H1 (cell line): ENCODE measurements around the gene SBNO2. TPM values are rescaled to one million over a fixed set of nuclear protein-coding genes. Genes with fewer than 3 reads are reported as not detected.
A peak's percentile ranks its signal among the peaks of the same experiment; 100 is the strongest.

ENCODE experiments used
- CTCF ChIA-PET: fragments of 300-600 bp; sonication (Branson Sonifier 250); formaldehyde crosslinking; loops from one replicate; lab custom pipeline; 2021; ENCODE audit not compliant: partially characterized antibody; lab: Charles Lee
- POLR2A ChIA-PET: fragments of 300-600 bp; sonication (Branson Sonifier 250); formaldehyde crosslinking; loops from one replicate; lab custom pipeline; 2021; ENCODE audit warnings: inconsistent platforms; ENCODE audit not compliant: partially characterized antibody; lab: Charles Lee
- DNase-seq, 2 experiments: peaks; one replicate each; pipeline versions ENCODE4 v3.0.0 to v3.0.0-alpha.2; 2010 to 2022; ENCODE audit warnings: low spot score in 2 of 2, low read depth in 1 of 2, mixed read lengths in 1 of 2
- FAIRE-seq: peaks from 2 replicates; lab custom pipeline; 2011; peaks lifted over from hg19 to GRCh38; lab: Jason Lieb, UNC
- H2AFZ ChIP-seq: 2 replicates; pipeline ENCODE4 v1.8.1; 2012; ENCODE audit warnings: low read length, inconsistent platforms
- H2AK5ac ChIP-seq: 2 replicates; pipeline ENCODE4 v1.6.1; 2013; ENCODE audit warnings: low read depth, low read length
- H2BK120ac ChIP-seq: replicated peaks from 2 replicates; pipeline ENCODE3; 2013; ENCODE audit warnings: low read depth, low read length, inconsistent platforms
- H2BK12ac ChIP-seq: 2 replicates; pipeline ENCODE4 v1.6.1; 2013; ENCODE audit warnings: low read depth, low read length
- H2BK15ac ChIP-seq: 2 replicates; pipeline ENCODE4 v1.6.1; 2013; ENCODE audit warnings: low read length
- H2BK20ac ChIP-seq: 2 replicates; pipeline ENCODE4 v1.6.1; 2013; ENCODE audit warnings: low read length
- H2BK5ac ChIP-seq: 2 replicates; pipeline ENCODE4 v1.6.1; 2013; ENCODE audit warnings: low read depth, low read length
- H3K14ac ChIP-seq: 2 replicates; pipeline ENCODE4 v1.6.1; 2013; ENCODE audit warnings: inconsistent platforms; ENCODE audit not compliant: insufficient read length
- H3K18ac ChIP-seq: 2 replicates; pipeline ENCODE4 v1.6.1; 2013; ENCODE audit warnings: low read length; ENCODE audit errors: extremely low read depth
- H3K23ac ChIP-seq: 2 replicates; pipeline ENCODE4 v1.6.1; 2013; ENCODE audit warnings: inconsistent platforms; ENCODE audit not compliant: insufficient read length
- H3K23me2 ChIP-seq: 2 replicates; pipeline ENCODE4 v1.6.1; 2013; ENCODE audit warnings: low read depth, low read length
- H3K27ac ChIP-seq: 2 replicates; pipeline ENCODE4 v1.6.1; 2011; ENCODE audit warnings: low read depth, low read length, inconsistent platforms
- H3K27me3 ChIP-seq, 4 experiments: replicated peaks in 1 of 4; 1 replicate in 1 of 4; 2 replicates in 3 of 4; pipeline versions ENCODE4 v1.6.1 to v1.8.1; 2011 to 2013; ENCODE audit warnings: low read length in 3 of 4, mild to moderate bottlenecking in 3 of 4, inconsistent platforms in 2 of 4, mixed read lengths in 2 of 4, moderate library complexity in 1 of 4; ENCODE audit not compliant: control insufficient read depth in 3 of 4, insufficient read depth in 3 of 4; ENCODE audit errors: extremely low read depth in 1 of 4
- H3K36me3 ChIP-seq, 4 experiments: 2 replicates each; pipeline versions ENCODE4 v1.6.1 to v1.8.1; 2011 to 2013; ENCODE audit warnings: mild to moderate bottlenecking in 4 of 4, low read length in 3 of 4, moderate library complexity in 2 of 4, control low read depth in 1 of 4, inconsistent platforms in 1 of 4; ENCODE audit not compliant: insufficient read depth in 4 of 4, control insufficient read depth in 2 of 4
- H3K4ac ChIP-seq: replicated peaks from 2 replicates; pipeline ENCODE3; 2013; ENCODE audit warnings: low read length, low read depth, mixed read lengths, inconsistent platforms; ENCODE audit not compliant: insufficient read length
- H3K4me1 ChIP-seq, 4 experiments: replicated peaks in 1 of 4; 1 replicate in 1 of 4; 2 replicates in 3 of 4; pipeline versions ENCODE4 v1.6.1 to v1.8.1; 2011 to 2013; ENCODE audit warnings: low read length in 3 of 4, inconsistent platforms in 2 of 4, mixed read lengths in 1 of 4; ENCODE audit not compliant: insufficient read depth in 4 of 4, control insufficient read depth in 3 of 4
- H3K4me2 ChIP-seq, 2 experiments: 2 replicates each; pipeline versions ENCODE4 v1.6.1 to v1.8.1; 2011 to 2013; ENCODE audit warnings: low read depth in 2 of 2, low read length in 2 of 2, control low read depth in 1 of 2, inconsistent platforms in 1 of 2, mild to moderate bottlenecking in 1 of 2; ENCODE audit not compliant: insufficient read depth in 1 of 2
- H3K4me3 ChIP-seq, 4 experiments: fragments of 200-600, 300-600 bp in 1 of 4; sonication (generic), shearing (Covaris generic), sonication (Bioruptor Twin) in 1 of 4; 2 replicates each; pipeline versions ENCODE4 v1.5.1 to v1.8.1; 2011 to 2016; ENCODE audit warnings: low read length in 4 of 4, low read depth in 3 of 4, control low read depth in 2 of 4, inconsistent platforms in 2 of 4, mild to moderate bottlenecking in 2 of 4, mixed read lengths in 1 of 4, moderate library complexity in 1 of 4; ENCODE audit not compliant: insufficient read depth in 2 of 4; ENCODE audit errors: extremely low read depth in 1 of 4
- H3K56ac ChIP-seq: replicated peaks from 2 replicates; pipeline ENCODE3; 2013; ENCODE audit warnings: low read depth, mild to moderate bottlenecking, mixed read lengths, low read length, inconsistent platforms; ENCODE audit not compliant: insufficient read length
- H3K79me1 ChIP-seq: 2 replicates; pipeline ENCODE4 v1.6.1; 2013; ENCODE audit warnings: low read depth, low read length, control low read depth
- H3K79me2 ChIP-seq, 2 experiments: 2 replicates each; pipeline versions ENCODE4 v1.6.1 to v1.8.1; 2012 to 2013; ENCODE audit warnings: low read length in 2 of 2, mild to moderate bottlenecking in 2 of 2, inconsistent platforms in 1 of 2; ENCODE audit not compliant: insufficient read depth in 2 of 2, control insufficient read depth in 1 of 2
- H3K9ac ChIP-seq, 4 experiments: replicated peaks in 1 of 4; 1 replicate in 1 of 4; 2 replicates in 3 of 4; pipeline versions ENCODE4 v1.6.1 to v1.8.1; 2011 to 2013; ENCODE audit warnings: low read depth in 3 of 4, low read length in 3 of 4, control low read depth in 2 of 4, mild to moderate bottlenecking in 2 of 4, moderate library complexity in 2 of 4, inconsistent platforms in 1 of 4; ENCODE audit errors: extremely low read depth in 1 of 4
- H3K9me3 ChIP-seq, 2 experiments: 2 replicates each; pipeline versions ENCODE4 v1.6.1 to v1.8.1; 2012 to 2013; ENCODE audit warnings: mild to moderate bottlenecking in 2 of 2, moderate library complexity in 2 of 2, control low read depth in 1 of 2, inconsistent platforms in 1 of 2, low read depth in 1 of 2, low read length in 1 of 2, mixed read lengths in 1 of 2; ENCODE audit not compliant: insufficient read depth in 2 of 2
- H4K20me1 ChIP-seq, 2 experiments: replicated peaks in 1 of 2; 2 replicates each; pipeline versions ENCODE3 to v1.8.1; 2011 to 2013; ENCODE audit warnings: inconsistent platforms in 2 of 2, low read length in 2 of 2, mild to moderate bottlenecking in 1 of 2; ENCODE audit not compliant: insufficient read depth in 2 of 2, control insufficient read depth in 1 of 2
- H4K5ac ChIP-seq: 2 replicates; pipeline ENCODE4 v1.6.1; 2013; ENCODE audit warnings: low read length, low read depth, mixed read lengths, inconsistent platforms; ENCODE audit not compliant: insufficient read length
- H4K8ac ChIP-seq: 2 replicates; pipeline ENCODE4 v1.8.0; 2013; ENCODE audit warnings: mild to moderate bottlenecking, moderate library complexity, low read length, inconsistent platforms; ENCODE audit not compliant: insufficient read depth; ENCODE audit errors: extremely low read depth
- H4K91ac ChIP-seq: replicated peaks from 2 replicates; pipeline ENCODE3; 2013; ENCODE audit warnings: low read length, mixed read lengths, inconsistent platforms; ENCODE audit not compliant: insufficient read length
- GABPA ChIP-seq: IDR thresholded peaks from 2 replicates; pipeline ENCODE4 v1.6.1; 2011; ENCODE audit warnings: mild to moderate bottlenecking, low read length, moderate library complexity, borderline replicate concordance; ENCODE audit not compliant: insufficient read depth
- RAD21 ChIP-seq, 2 experiments: IDR thresholded peaks in 1 of 2; conservative IDR thresholded peaks in 1 of 2; 2 replicates each; pipeline ENCODE4 v1.6.1; 2011; ENCODE audit warnings: low read depth in 2 of 2, low read length in 2 of 2, improper control_type of control experiment in 1 of 2, inconsistent platforms in 1 of 2, mild to moderate bottlenecking in 1 of 2, moderate library complexity in 1 of 2
- SIRT6 ChIP-seq: IDR thresholded peaks from one replicate; pipeline ENCODE4 v1.7.1; 2012; ENCODE audit warnings: low read length, inconsistent platforms
- TBP ChIP-seq: IDR thresholded peaks from 2 replicates; pipeline ENCODE4 v1.6.1; 2011; ENCODE audit warnings: low read depth, low read length, improper control_type of control experiment
- WGBS, 2 experiments: shearing (Covaris generic) in 1 of 2; methylation state at CpG; one replicate each; pipeline versions ENCODE4 v1.1.6 to v1.1.7; 2013 to 2015; ENCODE audit warnings: low lambda C conversion rate in 2 of 2, mixed read lengths in 2 of 2, inconsistent platforms in 1 of 2, low coverage in 1 of 2, missing lambda C conversion rate in 1 of 2; ENCODE audit not compliant: insufficient replicate concordance in 2 of 2, insufficient coverage in 1 of 2, insufficient read length in 1 of 2; ENCODE audit errors: extremely low coverage in 1 of 2, missing lambda C conversion rate in 1 of 2; 5-methylcytosine and 5-hydroxymethylcytosine counted together
- polyA plus RNA-seq, 7 experiments: library from polyadenylated mRNA; depleted of rRNA in 3 of 7; stranded (reverse) in 5 of 7; unstranded in 2 of 7; fragments of >200 nt in 5 of 7; fragments of 200-250 nt in 2 of 7; gene quantifications; 1 replicate in 5 of 7; 2 replicates in 1 of 7; 4 replicates in 1 of 7; pipeline versions ENCODE4 v1.2.1 to v1.2.3, GENCODE V29; 2011 to 2013; ENCODE audit warnings: missing spikeins in 2 of 7, mixed read lengths in 2 of 7
- total RNA-seq: library from RNA; stranded (reverse); fragmentation: NEBNext Ultra II Directional; extraction: Animal tissue kit (Norgen Biotek cat#: 25700); gene quantifications from 2 replicates; pipeline ENCODE4 v1.2.1, GENCODE V29; 2021
- TF ChIP-seq, protein P1 (sequence below), 3 experiments: IDR thresholded peaks; 1 replicate in 2 of 3; 2 replicates in 1 of 3; pipeline versions ENCODE4 v1.5.1 to v1.6.1; 2011; ENCODE audit warnings: low read length in 3 of 3, mild to moderate bottlenecking in 3 of 3, inconsistent platforms in 2 of 3, low read depth in 1 of 3, moderate library complexity in 1 of 3; ENCODE audit not compliant: insufficient read depth in 1 of 3; ENCODE audit errors: control extremely low read depth in 1 of 3

SBNO2 gene
- total and polyA plus RNA-seq, 2 of the 8 experiments (the other 6 are each of a cell fraction or from before 2014, with no cell fraction given): 12.2 to 31.4 TPM

DNA sequence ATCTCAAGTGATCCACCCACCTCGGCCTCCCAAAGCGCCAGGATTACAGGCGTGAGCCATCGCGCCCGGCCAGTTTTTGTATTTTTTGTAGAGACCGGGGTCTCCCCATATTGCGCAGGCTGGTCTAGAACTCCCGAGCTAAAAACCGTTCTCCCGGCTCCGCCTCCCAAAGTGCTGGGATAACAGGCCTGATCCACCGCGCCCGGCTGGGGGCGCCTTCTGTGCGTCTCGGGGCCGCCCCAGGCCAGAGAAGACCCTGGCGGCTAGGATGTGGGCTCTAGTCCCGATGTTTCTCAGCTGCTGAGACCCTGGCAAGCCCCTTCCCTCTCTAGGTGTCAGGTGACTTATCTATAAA lies 103.5 kb downstream of the SBNO2 start:
- no peak overlapping the region for H3K27ac ChIP-seq
- H3K79me1 ChIP-seq: peaks cover 5% of the 10 kb centered on the region
- H2BK120ac ChIP-seq: no peak overlapping the region
- TF ChIP-seq, protein P1, sequence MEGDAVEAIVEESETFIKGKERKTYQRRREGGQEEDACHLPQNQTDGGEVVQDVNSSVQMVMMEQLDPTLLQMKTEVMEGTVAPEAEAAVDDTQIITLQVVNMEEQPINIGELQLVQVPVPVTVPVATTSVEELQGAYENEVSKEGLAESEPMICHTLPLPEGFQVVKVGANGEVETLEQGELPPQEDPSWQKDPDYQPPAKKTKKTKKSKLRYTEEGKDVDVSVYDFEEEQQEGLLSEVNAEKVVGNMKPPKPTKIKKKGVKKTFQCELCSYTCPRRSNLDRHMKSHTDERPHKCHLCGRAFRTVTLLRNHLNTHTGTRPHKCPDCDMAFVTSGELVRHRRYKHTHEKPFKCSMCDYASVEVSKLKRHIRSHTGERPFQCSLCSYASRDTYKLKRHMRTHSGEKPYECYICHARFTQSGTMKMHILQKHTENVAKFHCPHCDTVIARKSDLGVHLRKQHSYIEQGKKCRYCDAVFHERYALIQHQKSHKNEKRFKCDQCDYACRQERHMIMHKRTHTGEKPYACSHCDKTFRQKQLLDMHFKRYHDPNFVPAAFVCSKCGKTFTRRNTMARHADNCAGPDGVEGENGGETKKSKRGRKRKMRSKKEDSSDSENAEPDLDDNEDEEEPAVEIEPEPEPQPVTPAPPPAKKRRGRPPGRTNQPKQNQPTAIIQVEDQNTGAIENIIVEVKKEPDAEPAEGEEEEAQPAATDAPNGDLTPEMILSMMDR (IDR thresholded peaks at IDR 0.05; ENCODE audit: control extremely low read depth in 1 of 3, insufficient read depth in 1 of 3, low read depth in 1 of 3, low read length in 3 of 3): peak; percentile 37 to 41 (median 38); a peak in 3 of 4 replicates
- TF ChIP-seq RAD21 (IDR thresholded peaks at IDR 0.05 in 1 of 2, conservative IDR thresholded peaks at IDR 0.05 in 1 of 2; ENCODE audit: low read depth in 2 of 2, low read length in 2 of 2): peak; percentile 7 to 54; a peak in 2 of 4 replicates
- TF ChIP-seq SIRT6: no peak
- no peak; the same call in 1 of the 2 replicates for TF ChIP-seq GABPA
- TF ChIP-seq TBP: peak; percentile 42; the same call in 1 of the 2 replicates
- ChIA-PET CTCF (interaction anchor here (0.8 to 3.7 kb wide), 13 partner anchors 10 to 174 kb away, joined by 3 to 24 read pairs (median 5); partner anchors contain the start of gene ABCA7), POLR2A (interaction anchor here (0.6 to 7.1 kb wide), 20 partner anchors 10 to 521 kb away, joined by 3 to 52 read pairs (median 4); partner anchors contain the start of genes ABCA7, CIRBP, CNN2 and GPX4)
- peak overlapping the region; percentile 88 for H3K18ac ChIP-seq
- peak overlapping the region in 2 of 4 experiments; percentile 51 to 68; a peak in 3 of 7 replicates for H3K9ac ChIP-seq
- peak overlapping the region; percentile 36 for H4K5ac ChIP-seq
- DNase-seq: peak in 1 of 2 experiments; percentile 81
- H4K91ac ChIP-seq: peak overlapping the region; percentile 81
- peak overlapping the region; percentile 64 for H3K56ac ChIP-seq
- WGBS, 2 experiments: 8% methylated on average over 13 of the region's 21 CpGs; no CpG with 5 or more reads in 1 of the 2 experiments
- H3K79me2 ChIP-seq: no peaks in the 10 kb centered on the region
- H2AFZ ChIP-seq: no peak overlapping the region; the same call in 1 of the 2 replicates
- H2BK15ac ChIP-seq: no peak overlapping the region; the same call in 1 of the 2 replicates
- 0 out of 2 replicates have a peak overlapping the region, but pooled peaks have one; percentile 61 for H2BK20ac ChIP-seq
- peak overlapping the region; percentile 64 to 79 for H3K4me2 ChIP-seq
- no peak for FAIRE-seq
- H3K36me3 ChIP-seq: peaks cover 0 to 17% (median 0%) of the 10 kb centered on the region in 4 experiments; a peak in 1 of 8 replicates
- peaks cover 1 to 10% of the 10 kb centered on the region in 2 experiments for H4K20me1 ChIP-seq
- H3K23me2 ChIP-seq: peaks cover 10% of the 10 kb centered on the region; the same call in 1 of the 2 replicates
- H2AK5ac ChIP-seq: no peak overlapping the region
- no peak overlapping the region for H3K14ac ChIP-seq
- H3K27me3 ChIP-seq: peaks cover 0 to 24% (median 15%) of the 10 kb centered on the region in 4 experiments; a peak in 5 of 7 replicates
- peak overlapping the region; percentile 43 to 69 (median 49); a peak in 6 of 8 replicates for H3K4me3 ChIP-seq
- no peak overlapping the region for H3K23ac ChIP-seq
- no peaks in the 10 kb centered on the region for H3K9me3 ChIP-seq
- no peak overlapping the region for H3K4ac ChIP-seq
- peak overlapping the region; percentile 97 for H4K8ac ChIP-seq
- no peak overlapping the region for H2BK12ac ChIP-seq
- no peak overlapping the region for H2BK5ac ChIP-seq
- peaks cover 0 to 20% (median 10%) of the 10 kb centered on the region in 4 experiments; a peak in 6 of 7 replicates for H3K4me1 ChIP-seq
